Measurements from ENCODE around the gene LAMA3.

GRCh38 chr18:23825978-23826405 is 136.7 kb downstream of the LAMA3 start:
- TF ChIP-seq POLR2A (IDR thresholded peaks at IDR 0.05): no peak
- no peak for TF ChIP-seq CTCF (IDR thresholded peaks at IDR 0.05)

Data from Peyer's patch (tissue), 4 donors.